HL-60/S4 (cell line): ENCODE measurements around the gene ADAMTS17.
"Not testable (repeated sequence)": the region's sequence is repeated elsewhere in the genome, so short reads cannot be mapped to it uniquely, and the experiment has no call there.

Experiments
- in situ Hi-C: fragments of 300-500 bp; cut with MboI; formaldehyde crosslinking; loops from 2 replicates; pipeline ENCODE4 v1.14.3; 2022; ENCODE audit warnings: low sequenced_read_pairs

Gene ADAMTS17

DNA sequence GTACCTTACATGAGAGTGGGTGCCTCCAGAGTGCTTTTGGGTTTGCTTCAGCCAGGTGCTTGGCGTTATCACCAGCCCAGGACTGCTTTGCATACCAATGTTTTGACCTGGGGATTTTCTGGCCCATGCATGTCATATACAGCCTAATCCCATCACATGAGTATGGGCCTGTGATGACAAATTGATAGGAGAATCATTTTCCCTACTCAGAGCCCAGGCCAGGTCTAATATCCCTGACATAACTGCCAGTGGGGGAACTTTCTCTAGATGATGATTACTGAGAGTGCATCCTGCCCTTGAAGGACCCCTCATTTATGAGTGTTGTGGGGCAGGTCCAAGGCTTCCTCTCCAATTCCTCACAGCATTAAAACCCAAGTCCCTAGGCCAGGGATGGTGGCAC, 411.1 kb downstream of the ADAMTS17 start:
- in situ Hi-C loops = loop anchor here (10.0 kb wide), 1 partner anchor 404 kb away; no protein-coding TSS in a partner anchor

GRCh38 chr15:99929266-99929665, 412.5 kb downstream of the ADAMTS17 start:
- in situ Hi-C loops = no loop called here

DNA sequence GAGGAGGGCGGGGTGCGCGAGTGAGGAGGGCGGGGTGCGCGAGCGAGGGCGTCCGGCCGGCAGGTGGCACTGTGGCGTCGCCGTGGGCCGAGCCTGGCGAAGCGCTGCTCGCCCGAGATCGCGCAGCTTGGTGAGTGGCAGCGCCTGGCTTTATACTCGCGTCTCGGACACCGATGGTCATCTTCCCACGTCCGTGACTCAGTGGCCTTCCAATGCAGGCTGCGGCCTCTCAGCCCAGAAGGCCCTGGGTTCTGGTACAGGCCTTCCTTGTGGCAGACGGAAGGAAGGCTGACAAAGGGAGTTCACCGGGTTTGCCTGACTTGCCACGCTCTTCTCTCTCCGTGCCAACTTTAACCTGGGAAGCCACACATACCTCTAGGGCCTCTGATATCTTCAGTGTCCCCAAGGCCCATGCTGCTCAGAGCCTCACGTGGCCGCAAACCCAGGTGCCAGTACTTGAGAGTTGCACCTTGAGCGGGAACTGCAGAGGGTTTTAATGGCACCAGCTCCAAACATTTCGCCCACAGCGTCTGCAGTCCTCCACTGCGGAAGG, 413.3 kb downstream of the ADAMTS17 start:
- in situ Hi-C loops = no loop called here

DNA sequence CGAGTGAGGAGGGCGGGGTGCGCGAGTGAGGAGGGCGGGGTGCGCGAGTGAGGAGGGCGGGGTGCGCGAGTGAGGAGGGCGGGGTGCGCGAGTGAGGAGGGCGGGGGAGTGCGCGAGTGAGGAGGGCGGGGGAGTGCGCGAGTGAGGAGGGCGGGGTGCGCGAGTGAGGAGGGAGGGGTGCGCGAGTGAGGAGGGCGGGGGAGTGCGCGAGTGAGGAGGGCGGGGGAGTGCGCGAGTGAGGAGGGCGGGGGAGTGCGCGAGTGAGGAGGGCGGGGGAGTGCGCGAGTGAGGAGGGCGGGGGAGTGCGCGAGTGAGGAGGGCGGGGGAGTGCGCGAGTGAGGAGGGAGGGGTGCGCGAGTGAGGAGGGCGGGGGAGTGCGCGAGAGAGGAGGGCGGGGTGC, 415.2 kb downstream of the ADAMTS17 start:
- in situ Hi-C loops = not testable (repeated sequence)

GRCh38 chr15:99925661-99926461, 415.9 kb downstream of the ADAMTS17 start:
- in situ Hi-C loops = no loop called here

DNA sequence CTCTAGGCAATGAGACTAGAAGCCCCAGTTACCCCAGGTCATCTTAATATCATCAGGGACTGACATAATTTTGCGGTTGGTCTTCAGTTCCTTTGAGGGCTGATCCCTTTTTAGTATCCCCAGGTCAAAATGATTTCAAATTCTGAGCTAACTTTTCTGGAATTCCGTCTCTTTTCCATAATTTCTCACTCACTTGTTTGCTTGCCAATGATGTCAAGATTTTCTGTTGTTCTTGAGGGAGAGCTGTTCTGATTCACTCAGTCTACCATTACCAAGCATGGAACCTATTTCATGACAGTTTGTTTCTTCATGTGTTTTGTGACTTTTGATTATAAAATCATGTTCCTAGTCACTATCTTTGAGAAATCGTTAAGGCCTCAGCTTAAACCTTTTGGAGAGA, 418.1 kb downstream of the ADAMTS17 start:
- in situ Hi-C loops = no loop called here
